ENCODE data around the gene TAF1B.

TAF1B gene

GRCh38 chr2:9946818-9947217 lies 103.5 kb downstream of the TAF1B start:
- Histone ChIP-seq H3K79me1 (replicated peaks; ENCODE audit: low read length, poor library complexity, severe bottlenecking) (no peaks in the 10 kb centered on the region), H3K23ac (ENCODE audit: low read length in 2 of 2) (no peak overlapping the region), H3K4me3 (ENCODE audit: insufficient read depth in 1 of 2, low read depth in 1 of 2, low read length in 2 of 2) (no peak overlapping the region), H3K4ac (ENCODE audit: low read depth in 1 of 2, low read length in 2 of 2) (no peak overlapping the region), H2BK15ac (ENCODE audit: low read depth, poor library complexity, severe bottlenecking) (no peak overlapping the region), H2BK5ac (ENCODE audit: low read depth, low read length, poor library complexity, severe bottlenecking) (no peak overlapping the region), H3K14ac (ENCODE audit: low read length in 2 of 2) (no peak overlapping the region), H2AFZ (ENCODE audit: low read depth, low read length) (no peak overlapping the region), H2AK5ac (ENCODE audit: low read length, severe bottlenecking) (no peak overlapping the region), H3K27me3 (ENCODE audit: control insufficient read depth in 1 of 2, insufficient read depth in 1 of 2, low read length in 2 of 2) (peaks cover 18 to 33% of the 10 kb centered on the region in 2 experiments), H4K91ac (ENCODE audit: low read length) (no peak overlapping the region), H3K18ac (ENCODE audit: low read depth in 1 of 2, low read length in 2 of 2) (no peak overlapping the region), H2BK120ac (ENCODE audit: low read depth, low read length) (no peak overlapping the region), H3K27ac (ENCODE audit: low read length, poor library complexity, severe bottlenecking) (no peak overlapping the region), H4K8ac (ENCODE audit: low read length) (no peak overlapping the region), H3K4me2 (ENCODE audit: low read length, poor library complexity, severe bottlenecking) (no peak overlapping the region), H3K36me3 (ENCODE audit: control insufficient read depth in 1 of 2, insufficient read depth in 2 of 2, low read depth in 1 of 2, low read length in 2 of 2) (no peaks in the 10 kb centered on the region), H3K4me1 (ENCODE audit: control insufficient read depth, insufficient read depth, low read depth, low read length) (peaks cover 10% of the 10 kb centered on the region), H2BK12ac (ENCODE audit: low read length in 2 of 2) (no peak overlapping the region), H3K9me3 (ENCODE audit: control insufficient read depth, low read length) (no peaks in the 10 kb centered on the region), H3K9ac (ENCODE audit: low read length) (no peak overlapping the region)
- WGBS: 82% methylated on average over 4 of the region's 5 CpGs
- DNase-seq: no peak

- no peak overlapping the region for H3K4ac ChIP-seq (ENCODE audit: low read depth in 1 of 2, low read length in 2 of 2)
- peaks cover 21 to 33% of the 10 kb centered on the region in 2 experiments for H3K27me3 ChIP-seq (ENCODE audit: control insufficient read depth in 1 of 2, insufficient read depth in 1 of 2, low read length in 2 of 2)
- H3K23ac ChIP-seq (ENCODE audit: low read length in 2 of 2): no peak overlapping the region
Measured at GRCh38 chr2:9948721-9949120, 105.4 kb downstream of the TAF1B start.

DNA sequence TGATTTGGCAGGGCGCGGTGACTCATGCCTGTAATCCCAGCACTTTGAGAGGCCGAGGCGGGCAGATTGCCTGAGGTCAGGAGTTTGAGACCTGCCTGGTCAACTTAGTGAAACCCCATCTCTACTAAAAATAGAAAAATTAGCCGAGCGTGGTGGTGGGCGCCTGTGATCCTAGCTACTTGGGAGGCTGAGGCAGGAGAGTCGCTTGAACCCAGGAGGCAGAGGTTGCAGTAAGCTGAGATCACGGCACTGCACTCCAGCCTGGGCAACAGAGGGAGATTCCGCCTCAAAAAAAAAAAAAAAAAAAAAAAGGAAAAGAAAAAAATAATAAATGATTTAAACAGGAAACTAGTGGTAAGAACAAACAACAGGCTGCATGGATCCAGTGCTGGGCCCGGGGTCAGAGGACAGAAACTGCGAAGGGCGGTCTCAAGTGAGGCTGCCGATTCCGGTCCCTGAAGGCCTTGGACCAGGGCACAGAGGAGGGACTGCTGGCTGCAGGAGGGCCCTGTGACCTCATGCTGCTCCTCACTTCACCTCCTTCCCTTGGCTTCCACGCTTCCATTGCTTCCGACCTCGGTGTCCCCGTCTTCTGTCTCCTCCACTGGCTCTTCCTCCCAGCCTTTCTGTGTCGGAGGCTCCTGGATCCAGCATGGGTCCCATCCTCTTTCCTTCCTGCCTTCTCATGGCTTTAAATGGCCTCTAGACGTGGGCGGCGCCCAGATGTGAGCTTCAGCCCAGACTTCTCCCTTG lies 106.1 kb downstream of the TAF1B start:
- no peak overlapping the region for H3K4me3 ChIP-seq (ENCODE audit: insufficient read depth in 1 of 2, low read depth in 1 of 2, low read length in 2 of 2)
- H3K23ac ChIP-seq (ENCODE audit: low read length in 2 of 2): no peak overlapping the region
- H2AFZ ChIP-seq (ENCODE audit: low read depth, low read length): no peak overlapping the region
- H4K8ac ChIP-seq (ENCODE audit: low read length): no peak overlapping the region
- H3K27me3 ChIP-seq (ENCODE audit: control insufficient read depth in 1 of 2, insufficient read depth in 1 of 2, low read length in 2 of 2): peaks cover 21 to 33% of the 10 kb centered on the region in 2 experiments
- H3K9ac ChIP-seq (ENCODE audit: low read length): no peak overlapping the region
- H2BK5ac ChIP-seq (ENCODE audit: low read depth, low read length, poor library complexity, severe bottlenecking): no peak overlapping the region
- no peaks in the 10 kb centered on the region for H3K79me1 ChIP-seq (replicated peaks; ENCODE audit: low read length, poor library complexity, severe bottlenecking)
- H3K4ac ChIP-seq (ENCODE audit: low read depth in 1 of 2, low read length in 2 of 2): no peak overlapping the region
- H2BK120ac ChIP-seq (ENCODE audit: low read depth, low read length): no peak overlapping the region
- no peak for DNase-seq
- no peak overlapping the region for H3K27ac ChIP-seq (ENCODE audit: low read length, poor library complexity, severe bottlenecking)
- H2AK5ac ChIP-seq (ENCODE audit: low read length, severe bottlenecking): no peak overlapping the region
- H2BK15ac ChIP-seq (ENCODE audit: low read depth, poor library complexity, severe bottlenecking): no peak overlapping the region
- no peaks in the 10 kb centered on the region for H3K36me3 ChIP-seq (ENCODE audit: control insufficient read depth in 1 of 2, insufficient read depth in 2 of 2, low read depth in 1 of 2, low read length in 2 of 2)
- H3K4me1 ChIP-seq (ENCODE audit: control insufficient read depth, insufficient read depth, low read depth, low read length): peaks cover 9% of the 10 kb centered on the region
- H3K18ac ChIP-seq (ENCODE audit: low read depth in 1 of 2, low read length in 2 of 2): no peak overlapping the region
- peak overlapping the region in 1 of 2 experiments; percentile 23 for H3K14ac ChIP-seq (ENCODE audit: low read length in 2 of 2)
- no peak overlapping the region for H4K91ac ChIP-seq (ENCODE audit: low read length)
- H3K9me3 ChIP-seq (ENCODE audit: control insufficient read depth, low read length): no peaks in the 10 kb centered on the region
- WGBS: 90% methylated on average over 21 of the region's 23 CpGs
- no peak overlapping the region for H2BK12ac ChIP-seq (ENCODE audit: low read length in 2 of 2)
- H3K4me2 ChIP-seq (ENCODE audit: low read length, poor library complexity, severe bottlenecking): no peak overlapping the region

More at GRCh38 chr2:9948721-9949120, 105.4 kb downstream of the TAF1B start:
- Histone ChIP-seq H2BK12ac (ENCODE audit: low read length in 2 of 2) (no peak overlapping the region), H2BK15ac (ENCODE audit: low read depth, poor library complexity, severe bottlenecking) (no peak overlapping the region), H4K8ac (ENCODE audit: low read length) (no peak overlapping the region), H3K18ac (ENCODE audit: low read depth in 1 of 2, low read length in 2 of 2) (no peak overlapping the region), H3K9ac (ENCODE audit: low read length) (no peak overlapping the region), H2BK5ac (ENCODE audit: low read depth, low read length, poor library complexity, severe bottlenecking) (no peak overlapping the region), H3K4me1 (ENCODE audit: control insufficient read depth, insufficient read depth, low read depth, low read length) (peaks cover 9% of the 10 kb centered on the region), H3K9me3 (ENCODE audit: control insufficient read depth, low read length) (no peaks in the 10 kb centered on the region), H3K79me1 (replicated peaks; ENCODE audit: low read length, poor library complexity, severe bottlenecking) (no peaks in the 10 kb centered on the region), H4K91ac (ENCODE audit: low read length) (no peak overlapping the region), H2AFZ (ENCODE audit: low read depth, low read length) (no peak overlapping the region), H3K4me3 (ENCODE audit: insufficient read depth in 1 of 2, low read depth in 1 of 2, low read length in 2 of 2) (no peak overlapping the region), H3K27ac (ENCODE audit: low read length, poor library complexity, severe bottlenecking) (no peak overlapping the region), H3K4me2 (ENCODE audit: low read length, poor library complexity, severe bottlenecking) (no peak overlapping the region), H2BK120ac (ENCODE audit: low read depth, low read length) (no peak overlapping the region), H3K14ac (ENCODE audit: low read length in 2 of 2) (no peak overlapping the region), H3K36me3 (ENCODE audit: control insufficient read depth in 1 of 2, insufficient read depth in 2 of 2, low read depth in 1 of 2, low read length in 2 of 2) (no peaks in the 10 kb centered on the region), H2AK5ac (ENCODE audit: low read length, severe bottlenecking) (no peak overlapping the region)
- WGBS: 91% methylated on average over 6 of the region's 6 CpGs
- DNase-seq: no peak

GRCh38 chr2:9949992-9950520 lies 106.8 kb downstream of the TAF1B start:
- Histone ChIP-seq H3K9me3 (ENCODE audit: control insufficient read depth, low read length) (no peaks in the 10 kb centered on the region), H4K8ac (ENCODE audit: low read length) (no peak overlapping the region), H3K27ac (ENCODE audit: low read length, poor library complexity, severe bottlenecking) (no peak overlapping the region), H3K18ac (ENCODE audit: low read depth in 1 of 2, low read length in 2 of 2) (no peak overlapping the region), H3K23ac (ENCODE audit: low read length in 2 of 2) (peak overlapping the region in 1 of 2 experiments; percentile 63), H2BK5ac (ENCODE audit: low read depth, low read length, poor library complexity, severe bottlenecking) (no peak overlapping the region), H3K36me3 (ENCODE audit: control insufficient read depth in 1 of 2, insufficient read depth in 2 of 2, low read depth in 1 of 2, low read length in 2 of 2) (no peaks in the 10 kb centered on the region), H3K4me1 (ENCODE audit: control insufficient read depth, insufficient read depth, low read depth, low read length) (peaks cover 9% of the 10 kb centered on the region), H3K79me1 (replicated peaks; ENCODE audit: low read length, poor library complexity, severe bottlenecking) (no peaks in the 10 kb centered on the region), H2AFZ (ENCODE audit: low read depth, low read length) (no peak overlapping the region), H4K91ac (ENCODE audit: low read length) (no peak overlapping the region), H2AK5ac (ENCODE audit: low read length, severe bottlenecking) (no peak overlapping the region), H3K4me2 (ENCODE audit: low read length, poor library complexity, severe bottlenecking) (no peak overlapping the region), H2BK15ac (ENCODE audit: low read depth, poor library complexity, severe bottlenecking) (no peak overlapping the region), H3K4ac (ENCODE audit: low read depth in 1 of 2, low read length in 2 of 2) (no peak overlapping the region), H3K4me3 (ENCODE audit: insufficient read depth in 1 of 2, low read depth in 1 of 2, low read length in 2 of 2) (no peak overlapping the region), H3K14ac (ENCODE audit: low read length in 2 of 2) (no peak overlapping the region), H2BK12ac (ENCODE audit: low read length in 2 of 2) (peak overlapping the region in 1 of 2 experiments; percentile 23), H3K27me3 (ENCODE audit: control insufficient read depth in 1 of 2, insufficient read depth in 1 of 2, low read length in 2 of 2) (peaks cover 21 to 27% of the 10 kb centered on the region in 2 experiments), H2BK120ac (ENCODE audit: low read depth, low read length) (no peak overlapping the region), H3K9ac (ENCODE audit: low read length) (no peak overlapping the region)
- DNase-seq: no peak
- WGBS: 90% methylated on average over 14 of the region's 14 CpGs

Measured in mesenchymal stem cell (in vitro differentiated cells and primary cell).